Activated T-helper 17 cell treated with anti-CD3 and anti-CD28 coated beads, Interleukin-2, amount 50 U/mL, for 72 hours (primary cell): ENCODE measurements around the gene LRP1B. TPM values are rescaled to one million over a fixed set of nuclear protein-coding genes. Genes with fewer than 3 reads are reported as not detected.
"Not testable (repeated sequence)": the region's sequence is repeated elsewhere in the genome, so short reads cannot be mapped to it uniquely, and the experiment has no call there.

Experiments
- ATAC-seq: fragments of 150-1000 bp; cut with Tn5 transposase; replicated peaks from 2 replicates; pipeline ENCODE4 v1.10.0; 2021; ENCODE audit warnings: mild to moderate bottlenecking, moderate library complexity
- H3K27ac Mint-ChIP-seq: one replicate; pipeline ENCODE4 v1.8.0; 2022; ENCODE audit warnings: mixed read lengths
- H3K27me3 Mint-ChIP-seq: one replicate; pipeline ENCODE4 v1.8.0; 2022; ENCODE audit warnings: mixed read lengths
- H3K36me3 Mint-ChIP-seq: one replicate; pipeline ENCODE4 v1.8.0; 2022; ENCODE audit warnings: low read depth, mild to moderate bottlenecking, mixed read lengths
- H3K4me1 Mint-ChIP-seq: one replicate; pipeline ENCODE4 v1.8.0; 2022; ENCODE audit warnings: mixed read lengths
- H3K4me3 Mint-ChIP-seq: one replicate; pipeline ENCODE4 v1.8.0; 2022; ENCODE audit warnings: mild to moderate bottlenecking, mixed read lengths
- H3K9me3 Mint-ChIP-seq: one replicate; pipeline ENCODE4 v1.8.0; 2022; ENCODE audit warnings: mixed read lengths
- total RNA-seq, 2 donors: library from RNA; stranded (reverse); gene quantifications; one replicate each; pipeline ENCODE4 v1.2.3, GENCODE V29; 2022

The LRP1B gene
- total RNA-seq, 2 donors from 2014 or later, result not detected

GRCh38 chr2:140972724-140973123 lies 1158.1 kb downstream of the LRP1B start:
- ATAC-seq, result no peak
- Mint-ChIP-seq H3K9me3 (peaks cover 21% of the 10 kb centered on the region), H3K4me1 (no peaks in the 10 kb centered on the region), H3K27ac (no peak overlapping the region), H3K27me3 (no peaks in the 10 kb centered on the region), H3K4me3 (no peak overlapping the region), H3K36me3 (no peaks in the 10 kb centered on the region)

DNA sequence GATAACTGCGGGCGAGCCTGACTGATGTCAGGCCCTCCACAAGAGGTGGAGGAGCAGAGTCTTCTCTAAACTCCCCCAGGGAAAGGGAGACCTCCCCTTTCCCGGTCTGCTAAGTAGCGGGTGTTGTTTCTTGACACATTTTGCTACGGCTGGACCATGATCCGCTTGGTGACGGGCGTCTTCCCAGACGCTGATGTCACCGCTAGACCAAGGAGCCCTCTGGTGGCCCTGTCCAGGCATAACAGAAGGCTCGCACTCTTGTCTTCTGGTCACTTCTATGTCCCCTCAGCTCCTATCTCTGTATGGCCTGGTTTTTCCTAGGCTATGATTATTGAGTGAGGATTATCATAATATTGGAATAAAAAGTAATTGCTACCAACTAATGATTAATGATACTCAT lies 1166.5 kb downstream of the LRP1B start:
- H3K9me3 Mint-ChIP-seq, H3K4me1 Mint-ChIP-seq, H3K27ac Mint-ChIP-seq, H3K36me3 Mint-ChIP-seq, ATAC-seq, H3K4me3 Mint-ChIP-seq, H3K27me3 Mint-ChIP-seq: not testable (repeated sequence)

- no peak for ATAC-seq
- H3K4me3 Mint-ChIP-seq, result no peak overlapping the region
- no peaks in the 10 kb centered on the region for H3K36me3 Mint-ChIP-seq
- H3K9me3 Mint-ChIP-seq, result peaks cover 8% of the 10 kb centered on the region
- no peaks in the 10 kb centered on the region for H3K27me3 Mint-ChIP-seq
- no peak overlapping the region for H3K27ac Mint-ChIP-seq
- no peaks in the 10 kb centered on the region for H3K4me1 Mint-ChIP-seq
Observed at GRCh38 chr2:140949932-140950331, 1180.9 kb downstream of the LRP1B start.

DNA sequence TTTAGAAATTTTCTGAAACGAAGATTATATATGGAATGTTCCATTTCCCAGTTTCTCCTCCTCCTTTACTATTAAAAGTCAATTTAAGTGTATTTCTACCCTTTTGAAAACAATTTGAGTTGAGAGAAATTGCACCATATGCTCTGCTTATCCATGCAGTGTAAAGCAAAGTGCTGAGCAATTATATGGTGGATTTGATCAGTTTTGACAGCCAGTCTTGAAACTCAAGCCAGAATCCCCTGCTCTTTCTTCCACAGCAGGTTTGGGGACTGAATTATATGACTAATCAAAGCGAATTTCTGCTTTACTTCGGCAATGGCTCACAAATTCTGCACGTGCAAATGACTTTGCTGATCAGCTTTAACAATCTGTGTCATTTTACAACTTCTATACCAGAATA lies 1183.6 kb downstream of the LRP1B start:
- Mint-ChIP-seq H3K4me3 (no peak overlapping the region), H3K9me3 (peaks cover 15% of the 10 kb centered on the region), H3K4me1 (no peaks in the 10 kb centered on the region), H3K27me3 (no peaks in the 10 kb centered on the region), H3K27ac (no peak overlapping the region), H3K36me3 (no peaks in the 10 kb centered on the region)
- no peak for ATAC-seq

DNA sequence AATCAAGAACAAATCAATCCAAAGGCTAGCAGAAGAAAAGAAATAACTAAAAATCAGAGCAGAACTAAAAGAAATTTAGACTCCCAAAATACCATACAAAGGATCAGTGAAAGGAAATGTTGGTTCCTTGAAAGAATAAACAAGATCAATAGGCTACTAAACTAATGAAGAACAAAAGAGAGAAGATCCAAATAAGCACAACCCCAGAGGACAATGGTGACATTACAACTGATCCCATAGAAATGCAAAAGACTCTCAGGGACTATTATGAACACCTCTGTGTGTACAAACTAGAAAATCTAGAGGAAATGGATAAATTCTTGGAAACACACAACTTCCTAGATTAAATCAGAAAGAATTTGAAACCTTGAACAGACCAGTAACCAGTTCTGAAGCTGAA lies 1186.9 kb downstream of the LRP1B start:
- ATAC-seq, result no peak
- Mint-ChIP-seq H3K36me3 (no peaks in the 10 kb centered on the region), H3K27ac (no peak overlapping the region)

GRCh38 chr2:140942284-140942683 lies 1188.5 kb downstream of the LRP1B start:
- no peak for ATAC-seq
- peaks cover 31% of the 10 kb centered on the region for H3K9me3 Mint-ChIP-seq
- no peaks in the 10 kb centered on the region for H3K36me3 Mint-ChIP-seq
- H3K27me3 Mint-ChIP-seq, result no peaks in the 10 kb centered on the region
- no peaks in the 10 kb centered on the region for H3K4me1 Mint-ChIP-seq
- no peak overlapping the region for H3K27ac Mint-ChIP-seq
- no peak overlapping the region for H3K4me3 Mint-ChIP-seq

More for the DNA sequence above, 1186.9 kb downstream of the LRP1B start:
- no peak overlapping the region for H3K4me3 Mint-ChIP-seq
- no peaks in the 10 kb centered on the region for H3K4me1 Mint-ChIP-seq
- no peaks in the 10 kb centered on the region for H3K27me3 Mint-ChIP-seq
- H3K9me3 Mint-ChIP-seq, result peaks cover 26% of the 10 kb centered on the region

GRCh38 chr2:140929849-140930248 lies 1201.0 kb downstream of the LRP1B start:
- Mint-ChIP-seq H3K4me1 (no peaks in the 10 kb centered on the region), H3K27ac (no peak overlapping the region), H3K36me3 (no peaks in the 10 kb centered on the region), H3K9me3 (peaks cover 4% of the 10 kb centered on the region), H3K27me3 (no peaks in the 10 kb centered on the region), H3K4me3 (no peak overlapping the region)
- no peak for ATAC-seq

DNA sequence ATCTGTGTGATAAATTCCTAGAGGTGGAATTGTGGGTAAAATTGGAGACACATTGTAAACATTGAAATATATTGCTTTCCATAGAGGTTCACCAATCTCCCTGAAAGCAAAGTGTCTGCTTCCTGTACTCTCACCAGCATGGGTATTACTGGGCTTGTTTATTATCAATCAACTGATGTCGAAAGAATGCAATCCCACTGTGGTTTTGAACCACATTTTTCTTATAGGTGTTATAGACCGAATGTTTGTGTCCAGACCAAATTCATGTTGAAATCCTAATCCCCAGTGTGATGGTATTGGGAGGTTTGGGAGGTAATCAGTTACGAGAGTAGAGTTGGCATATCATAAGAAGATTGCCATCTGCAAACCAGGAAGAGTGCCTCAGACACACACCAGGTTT lies 1212.4 kb downstream of the LRP1B start:
- no peaks in the 10 kb centered on the region for H3K27me3 Mint-ChIP-seq
- ATAC-seq, result no peak
- H3K27ac Mint-ChIP-seq, result no peak overlapping the region
- peaks cover 20% of the 10 kb centered on the region for H3K9me3 Mint-ChIP-seq
- H3K4me1 Mint-ChIP-seq, result no peaks in the 10 kb centered on the region
- no peak overlapping the region for H3K4me3 Mint-ChIP-seq
- H3K36me3 Mint-ChIP-seq, result no peaks in the 10 kb centered on the region

- no peak overlapping the region for H3K4me3 Mint-ChIP-seq
- no peaks in the 10 kb centered on the region for H3K4me1 Mint-ChIP-seq
- H3K27ac Mint-ChIP-seq, result no peak overlapping the region
- H3K9me3 Mint-ChIP-seq, result peaks cover 21% of the 10 kb centered on the region
- no peaks in the 10 kb centered on the region for H3K27me3 Mint-ChIP-seq
- ATAC-seq, result no peak
- no peaks in the 10 kb centered on the region for H3K36me3 Mint-ChIP-seq
Observed at GRCh38 chr2:140916410-140916809, 1214.4 kb downstream of the LRP1B start.

DNA sequence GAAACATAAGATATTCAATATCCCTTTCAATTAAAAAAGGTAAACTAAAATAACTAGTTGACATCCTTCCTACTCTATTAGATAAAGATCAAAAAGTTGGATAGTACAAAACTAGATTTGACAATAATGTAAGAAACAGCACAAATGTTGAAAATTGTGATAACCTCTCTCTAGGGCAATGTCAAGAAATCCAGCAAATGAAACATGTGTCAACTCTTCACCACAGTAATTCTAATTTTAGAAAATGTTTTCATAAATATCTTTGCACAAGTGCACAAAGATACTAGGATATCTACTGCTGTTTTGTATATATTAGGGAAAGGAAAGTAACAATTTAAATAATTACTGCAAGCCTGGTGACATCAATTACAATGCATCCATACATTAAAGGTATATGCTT lies 1220.1 kb downstream of the LRP1B start:
- ATAC-seq, result no peak
- Mint-ChIP-seq H3K27ac (no peak overlapping the region), H3K4me3 (no peak overlapping the region), H3K27me3 (no peaks in the 10 kb centered on the region), H3K4me1 (no peaks in the 10 kb centered on the region), H3K9me3 (peaks cover 17% of the 10 kb centered on the region), H3K36me3 (no peaks in the 10 kb centered on the region)

DNA sequence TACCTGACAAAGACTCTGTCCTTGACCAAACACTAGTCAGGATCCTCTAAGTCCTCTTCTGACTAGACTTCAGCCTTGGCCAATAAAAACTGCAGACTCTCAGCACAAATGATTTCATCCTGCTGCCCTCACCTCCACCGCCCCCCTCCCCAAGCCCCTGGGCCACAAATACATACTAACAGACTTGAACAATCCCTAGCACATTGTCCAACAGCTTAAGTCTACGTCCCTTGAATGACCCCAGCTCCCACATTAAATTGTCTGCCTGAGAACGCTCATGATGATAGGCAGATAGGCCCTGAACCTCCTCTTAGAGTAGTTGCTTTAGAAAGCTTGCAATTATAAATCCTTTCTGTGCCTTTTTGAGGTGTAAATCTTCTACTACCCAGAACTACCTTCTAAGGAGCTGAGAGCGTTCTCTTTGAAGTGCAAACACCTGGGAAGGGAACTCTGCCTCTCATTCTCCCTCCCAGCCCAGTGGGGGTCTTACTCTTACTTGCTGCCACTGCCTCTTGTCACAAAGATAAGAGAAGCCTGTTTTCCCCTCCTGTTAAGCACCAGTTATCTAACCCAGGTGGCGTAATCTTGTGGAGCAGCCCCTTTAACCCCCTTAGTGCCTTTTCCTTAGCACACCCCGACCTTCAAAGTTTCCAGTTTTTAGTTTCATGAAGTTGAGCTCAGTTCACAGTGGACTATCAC lies 1225.6 kb downstream of the LRP1B start:
- Mint-ChIP-seq H3K9me3 (peaks cover 7% of the 10 kb centered on the region), H3K4me1 (no peaks in the 10 kb centered on the region), H3K27ac (no peak overlapping the region), H3K36me3 (no peaks in the 10 kb centered on the region), H3K4me3 (no peak overlapping the region), H3K27me3 (no peaks in the 10 kb centered on the region)
- ATAC-seq, result no peak

DNA sequence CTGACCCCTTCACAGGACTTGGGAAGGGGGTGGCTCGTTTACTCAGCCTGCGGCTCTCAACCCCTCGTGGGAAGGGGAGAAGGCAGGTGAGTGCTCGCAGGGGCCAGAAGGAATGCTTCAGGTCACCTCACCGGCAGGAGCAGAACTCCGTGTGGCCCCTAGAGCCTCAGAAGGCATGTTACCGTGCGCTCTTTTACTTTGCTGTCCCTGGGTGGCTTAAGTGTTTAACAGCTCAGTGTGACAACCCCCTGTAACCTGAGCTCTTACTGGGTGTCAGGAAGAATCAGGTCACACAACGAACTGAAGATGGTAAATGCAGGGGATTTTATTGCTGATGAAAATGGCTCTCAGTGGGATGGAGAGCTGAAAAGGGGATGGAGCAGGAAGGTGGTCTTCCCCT lies 1235.4 kb downstream of the LRP1B start:
- no peak for ATAC-seq
- Mint-ChIP-seq H3K4me3 (no peak overlapping the region), H3K27ac (no peak overlapping the region), H3K9me3 (peaks cover 25% of the 10 kb centered on the region), H3K36me3 (no peaks in the 10 kb centered on the region), H3K27me3 (no peaks in the 10 kb centered on the region), H3K4me1 (no peaks in the 10 kb centered on the region)

- Mint-ChIP-seq H3K4me3 (no peak overlapping the region), H3K27me3 (no peaks in the 10 kb centered on the region), H3K27ac (no peak overlapping the region), H3K4me1 (no peaks in the 10 kb centered on the region), H3K9me3 (peaks cover 25% of the 10 kb centered on the region), H3K36me3 (no peaks in the 10 kb centered on the region)
- peak; percentile 42 for ATAC-seq
Observed at GRCh38 chr2:140893685-140894084, 1237.1 kb downstream of the LRP1B start.

DNA sequence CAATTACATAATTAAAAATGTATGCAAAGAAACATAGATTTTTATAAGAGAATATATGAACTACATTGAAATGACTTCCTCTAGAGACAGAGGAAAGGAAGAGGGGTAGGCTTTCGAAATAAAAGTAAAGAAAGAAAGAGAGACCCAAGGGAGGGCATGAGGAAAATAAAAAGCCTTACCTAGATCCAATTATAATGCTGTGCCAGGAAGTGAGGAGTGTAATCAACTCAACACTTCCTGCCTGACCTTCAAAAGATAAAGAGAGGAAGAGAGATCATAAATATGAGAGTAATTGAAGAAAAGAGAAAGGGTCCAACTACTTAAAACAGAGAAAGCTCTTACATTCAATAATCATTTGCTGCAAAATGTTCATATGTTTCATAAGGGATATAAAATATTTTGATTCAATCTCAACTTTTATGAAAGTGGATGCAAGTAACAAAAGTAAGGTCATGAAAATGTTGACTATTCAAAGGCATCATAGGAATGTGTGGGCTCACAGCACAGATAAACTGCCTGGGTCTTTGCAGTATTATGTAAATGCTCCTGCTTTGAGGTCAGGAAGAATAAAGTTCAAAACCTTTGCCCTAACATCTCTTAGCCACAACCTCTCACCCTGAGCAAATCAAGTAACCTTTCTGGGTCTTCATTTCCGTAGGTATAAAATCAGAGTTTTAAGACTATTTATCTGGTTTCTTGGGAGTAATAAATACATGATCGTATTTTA lies 1237.7 kb downstream of the LRP1B start:
- Mint-ChIP-seq H3K9me3 (peaks cover 25% of the 10 kb centered on the region), H3K4me1 (no peaks in the 10 kb centered on the region), H3K27ac (no peak overlapping the region), H3K4me3 (no peak overlapping the region), H3K27me3 (no peaks in the 10 kb centered on the region), H3K36me3 (no peaks in the 10 kb centered on the region)
- ATAC-seq, result no peak

GRCh38 chr2:140892436-140892835 lies 1238.4 kb downstream of the LRP1B start:
- Mint-ChIP-seq H3K27me3 (no peaks in the 10 kb centered on the region), H3K36me3 (no peaks in the 10 kb centered on the region), H3K9me3 (peaks cover 25% of the 10 kb centered on the region), H3K4me3 (no peak overlapping the region), H3K27ac (no peak overlapping the region), H3K4me1 (no peaks in the 10 kb centered on the region)
- ATAC-seq, result no peak
